Fibroblast of mammary gland (primary cell): ENCODE data around the gene ZNF839.

ENCODE experiments used
- DNase-seq: peaks from one replicate; pipeline ENCODE4 v3.0.0-alpha.2; 2010; ENCODE audit warnings: low read depth
- H3K4me3 ChIP-seq: 2 replicates; pipeline ENCODE4 v1.5.1; 2011; ENCODE audit warnings: low read depth, mild to moderate bottlenecking, low read length, moderate library complexity; ENCODE audit not compliant: control insufficient read depth
- CTCF ChIP-seq: conservative IDR thresholded peaks from 2 replicates; pipeline ENCODE4 v1.5.1; 2011; ENCODE audit warnings: low read depth, low read length, inconsistent platforms; ENCODE audit not compliant: control insufficient read depth, insufficient read depth

Gene ZNF839

DNA sequence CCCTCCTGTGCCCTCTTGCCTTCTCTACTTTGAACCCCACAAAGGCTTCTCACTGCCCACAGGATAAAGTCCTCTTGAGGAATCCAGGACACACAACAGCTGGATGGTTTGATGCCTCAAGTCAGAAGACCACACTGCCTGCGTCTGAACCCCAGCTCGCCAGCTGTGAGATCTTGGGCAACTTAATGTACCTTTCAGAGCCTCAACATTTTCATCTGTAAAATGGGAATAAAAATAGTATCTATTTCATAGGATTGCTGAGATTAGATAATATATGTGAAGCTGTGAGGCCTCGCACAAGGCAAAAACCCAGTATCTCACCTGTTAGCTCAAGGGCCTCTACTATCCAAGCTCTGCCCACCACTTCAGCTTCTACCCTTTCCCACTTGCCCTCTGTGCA is 40.8 kb downstream of the ZNF839 start:
- H3K4me3 ChIP-seq: no peak overlapping the region
- no peak for DNase-seq
- no peak for TF ChIP-seq CTCF

- H3K4me3 ChIP-seq: peak overlapping the region; percentile 95
- peak; percentile 65 for DNase-seq
- no peak for TF ChIP-seq CTCF
Measured at GRCh38 chr14:102362084-102362483, 42.5 kb downstream of the ZNF839 start.

- no peak for TF ChIP-seq CTCF
- peak; percentile 92 for DNase-seq
- H3K4me3 ChIP-seq: peak within 1 kb of the TSS; percentile 95
Measured at GRCh38 chr14:102362545-102363181, 43.1 kb downstream of the ZNF839 start, which contains the start of the genes CINP and TECPR2. Gene CINP, minus strand, starts transcription at chr14:102362890. Its CDS starts 39 bp downstream, at chr14:102362851. Gene TECPR2, plus strand, starts transcription at chr14:102362941. Its CDS starts 13,781 bp downstream, at chr14:102376722.

DNA sequence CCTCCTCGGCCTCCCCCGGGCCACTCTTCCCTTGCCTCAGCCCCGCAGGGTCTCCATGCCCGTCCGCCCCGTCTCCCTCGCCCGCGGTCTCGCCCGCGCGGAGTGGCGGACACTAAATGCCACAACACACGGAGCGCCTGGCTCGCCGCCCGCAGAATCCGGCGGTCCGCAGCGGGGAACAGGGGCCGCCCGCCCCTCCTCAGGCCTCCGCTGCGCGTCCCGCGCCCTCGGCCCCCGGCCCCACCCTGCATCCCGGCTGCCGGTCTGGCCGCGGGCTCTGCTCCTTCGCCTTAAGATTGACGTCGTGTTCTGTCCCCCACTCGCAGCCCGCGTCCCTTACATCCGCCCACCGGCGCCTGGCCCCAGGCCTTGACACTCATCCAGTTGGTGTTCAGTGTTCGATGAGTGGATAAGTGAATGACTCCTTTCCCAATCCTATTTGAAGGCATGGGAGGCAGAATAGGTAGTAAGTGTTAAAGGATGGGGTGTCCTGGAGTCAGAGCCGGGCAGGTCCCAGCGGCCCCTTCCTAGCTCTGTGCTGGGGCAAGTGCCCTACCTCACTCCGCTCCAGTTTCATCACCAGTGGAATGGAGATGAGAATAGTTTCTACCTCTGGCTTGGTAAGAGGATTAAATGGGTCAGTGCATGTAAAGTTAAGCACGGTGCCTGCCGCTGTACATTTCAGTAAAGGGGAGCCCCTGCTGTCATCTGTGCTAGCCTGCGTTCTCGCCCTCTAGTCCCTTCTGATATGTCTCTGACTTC is 43.8 kb downstream of the ZNF839 start:
- H3K4me3 ChIP-seq: peak overlapping the region; percentile 95
- TF ChIP-seq CTCF: no peak
- peak; percentile 57 for DNase-seq

DNA sequence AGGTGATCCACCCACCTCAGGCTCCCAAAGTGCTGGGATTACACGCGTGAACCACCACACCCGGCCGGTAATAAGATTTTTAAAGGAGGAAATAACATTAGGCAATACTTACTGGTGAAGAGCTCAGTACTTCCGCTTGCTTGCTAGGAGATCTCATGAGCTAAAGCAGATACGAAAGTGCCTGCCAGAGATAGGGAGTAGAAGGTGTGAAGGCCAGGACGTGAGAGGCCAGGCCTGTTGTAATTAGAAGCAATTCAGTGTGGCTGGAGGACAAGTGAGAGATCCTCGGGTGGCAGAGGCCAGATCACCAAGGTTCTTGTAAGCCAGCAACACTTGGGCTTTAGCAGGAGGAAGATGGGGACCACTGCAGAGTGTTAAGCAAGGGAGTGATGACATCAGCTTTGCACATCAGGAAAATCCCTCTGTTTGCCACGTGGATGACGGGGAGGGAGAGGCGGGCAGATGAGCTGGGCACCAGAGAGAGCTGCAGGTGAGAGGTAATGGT is 50.8 kb downstream of the ZNF839 start:
- DNase-seq: peak; percentile 15
- H3K4me3 ChIP-seq: no peak overlapping the region
- TF ChIP-seq CTCF: no peak

DNA sequence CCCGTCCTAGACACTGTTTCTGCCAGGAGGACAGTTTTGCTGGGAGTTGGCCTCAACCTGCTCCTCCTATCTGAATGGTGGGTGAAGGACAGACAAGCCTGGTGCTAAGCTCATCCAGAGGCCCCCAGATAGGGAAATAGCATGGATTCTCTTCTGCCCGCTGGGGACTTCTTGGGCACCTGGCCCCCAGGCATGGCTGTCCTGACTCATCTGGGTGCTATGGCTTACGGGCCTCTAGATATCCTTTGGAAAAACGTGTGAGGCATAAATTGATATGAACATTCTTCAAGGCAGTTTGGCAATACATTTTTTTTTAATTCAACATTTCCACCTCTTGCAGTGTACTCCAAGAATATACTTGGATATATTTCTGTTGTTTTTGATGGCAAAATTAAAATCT is 51.8 kb downstream of the ZNF839 start:
- no peak for TF ChIP-seq CTCF
- no peak for DNase-seq
- H3K4me3 ChIP-seq: no peak overlapping the region
